ACC112 (cell line): Measurements from ENCODE around the gene MAST4.

Experiments
- H2AFZ ChIP-seq: fragments of 200-600 bp; sonication (generic); one replicate; pipeline ENCODE4 v1.6.0; 2017; ENCODE audit warnings: antibody characterized with exemption, low read length; ENCODE audit not compliant: unreplicated experiment
- H3K27ac ChIP-seq: fragments of 200-600 bp; sonication (generic); 2 replicates; pipeline ENCODE4 v1.5.1; 2014; ENCODE audit warnings: low read depth, mild to moderate bottlenecking, antibody characterized with exemption, low read length, moderate library complexity
- H3K27me3 ChIP-seq: fragments of 200-600 bp; sonication (generic); 2 replicates; pipeline ENCODE4 v1.6.1; 2014; ENCODE audit warnings: mild to moderate bottlenecking, antibody characterized with exemption, low read length, moderate library complexity, mixed read lengths; ENCODE audit not compliant: insufficient read depth
- H3K36me3 ChIP-seq: fragments of 200-600 bp; sonication (generic); 2 replicates; pipeline ENCODE4 v1.6.1; 2016; ENCODE audit warnings: mild to moderate bottlenecking, antibody characterized with exemption, low read length, moderate library complexity, mixed read lengths; ENCODE audit not compliant: insufficient read depth
- H3K4me1 ChIP-seq: fragments of 200-600 bp; sonication (generic); one replicate; pipeline ENCODE4 v1.6.1; 2016; ENCODE audit warnings: low read length, mixed read lengths; ENCODE audit not compliant: insufficient read depth, unreplicated experiment, control insufficient read depth
- H3K4me3 ChIP-seq: fragments of 200-600 bp; sonication (generic); 2 replicates; pipeline ENCODE4 v1.5.1; 2014; ENCODE audit warnings: mild to moderate bottlenecking, low read depth, low read length
- H3K79me2 ChIP-seq: fragments of 200-600 bp; sonication (generic); one replicate; pipeline ENCODE4 v1.6.0; 2016; ENCODE audit warnings: low read length; ENCODE audit not compliant: control insufficient read depth, unreplicated experiment, insufficient read depth

The MAST4 gene

GRCh38 chr5:66565878-66566277, 30.3 kb upstream of the MAST4 start:
- Histone ChIP-seq H3K79me2 (no peaks in the 10 kb centered on the region), H3K27ac (no peak overlapping the region), H3K27me3 (no peaks in the 10 kb centered on the region; the same call in 1 of the 2 replicates), H3K4me1 (no peaks in the 10 kb centered on the region), H3K36me3 (no peaks in the 10 kb centered on the region), H2AFZ (no peak overlapping the region), H3K4me3 (no peak overlapping the region)

GRCh38 chr5:66567474-66567873, 28.7 kb upstream of the MAST4 start:
- Histone ChIP-seq H3K36me3 (no peaks in the 10 kb centered on the region), H3K27ac (no peak overlapping the region), H3K4me1 (no peaks in the 10 kb centered on the region), H2AFZ (no peak overlapping the region), H3K4me3 (no peak overlapping the region), H3K27me3 (peaks cover 9% of the 10 kb centered on the region; the same call in 1 of the 2 replicates), H3K79me2 (no peaks in the 10 kb centered on the region)

- no peaks in the 10 kb centered on the region for H3K79me2 ChIP-seq
- H2AFZ ChIP-seq: no peak overlapping the region
- no peak overlapping the region for H3K4me3 ChIP-seq
- H3K36me3 ChIP-seq: no peaks in the 10 kb centered on the region
- peaks cover 13% of the 10 kb centered on the region; the same call in 1 of the 2 replicates for H3K27me3 ChIP-seq
- no peak overlapping the region for H3K27ac ChIP-seq
- no peaks in the 10 kb centered on the region for H3K4me1 ChIP-seq
Observed at GRCh38 chr5:66570201-66570600, 26.0 kb upstream of the MAST4 start.

GRCh38 chr5:66573733-66574132, 22.5 kb upstream of the MAST4 start:
- no peak overlapping the region for H3K27ac ChIP-seq
- H3K36me3 ChIP-seq: no peaks in the 10 kb centered on the region
- peaks cover 13% of the 10 kb centered on the region; the same call in 1 of the 2 replicates for H3K27me3 ChIP-seq
- H3K4me1 ChIP-seq: no peaks in the 10 kb centered on the region
- H2AFZ ChIP-seq: no peak overlapping the region
- H3K4me3 ChIP-seq: no peak overlapping the region
- H3K79me2 ChIP-seq: no peaks in the 10 kb centered on the region

GRCh38 chr5:66582499-66583165, 13.6 kb upstream of the MAST4 start:
- H2AFZ ChIP-seq: no peak overlapping the region
- H3K27ac ChIP-seq: no peak overlapping the region
- H3K79me2 ChIP-seq: no peaks in the 10 kb centered on the region
- peaks cover 26% of the 10 kb centered on the region for H3K27me3 ChIP-seq
- no peaks in the 10 kb centered on the region for H3K4me1 ChIP-seq
- H3K4me3 ChIP-seq: no peak overlapping the region
- no peaks in the 10 kb centered on the region for H3K36me3 ChIP-seq

GRCh38 chr5:66585291-66585690, 10.9 kb upstream of the MAST4 start:
- Histone ChIP-seq H3K36me3 (no peaks in the 10 kb centered on the region), H3K4me3 (no peak overlapping the region), H3K27me3 (peaks cover 26% of the 10 kb centered on the region), H2AFZ (no peak overlapping the region), H3K27ac (no peak overlapping the region), H3K79me2 (no peaks in the 10 kb centered on the region), H3K4me1 (no peaks in the 10 kb centered on the region)

- Histone ChIP-seq H3K79me2 (no peaks in the 10 kb centered on the region), H3K27me3 (peaks cover 41% of the 10 kb centered on the region), H2AFZ (no peak overlapping the region)
Observed at GRCh38 chr5:66587771-66588170, 8.4 kb upstream of the MAST4 start.

GRCh38 chr5:66596636-66597182, 516 bp downstream of the MAST4 start:
- Histone ChIP-seq H3K27ac (no peak overlapping the region), H3K79me2 (no peaks in the 10 kb centered on the region), H3K4me3 (peak overlapping the region; percentile 79), H3K27me3 (peaks cover 92% of the 10 kb centered on the region), H3K4me1 (no peaks in the 10 kb centered on the region), H2AFZ (peak overlapping the region; percentile 95), H3K36me3 (no peaks in the 10 kb centered on the region)

More at GRCh38 chr5:66587771-66588170, 8.4 kb upstream of the MAST4 start:
- Histone ChIP-seq H3K4me3 (no peak overlapping the region), H3K36me3 (no peaks in the 10 kb centered on the region), H3K27ac (no peak overlapping the region), H3K4me1 (no peaks in the 10 kb centered on the region)

- Histone ChIP-seq H3K27ac (no peak overlapping the region), H2AFZ (no peak overlapping the region), H3K36me3 (no peaks in the 10 kb centered on the region), H3K4me1 (no peaks in the 10 kb centered on the region), H3K79me2 (no peaks in the 10 kb centered on the region), H3K4me3 (peak overlapping the region; percentile 79), H3K27me3 (peaks cover 91% of the 10 kb centered on the region)
Observed at GRCh38 chr5:66597183-66597757, 1.1 kb downstream of the MAST4 start.

GRCh38 chr5:66602621-66603020, 6.4 kb downstream of the MAST4 start:
- no peak overlapping the region for H3K4me3 ChIP-seq
- peaks cover 89% of the 10 kb centered on the region for H3K27me3 ChIP-seq

GRCh38 chr5:66603164-66603563, 7.0 kb downstream of the MAST4 start:
- Histone ChIP-seq H3K27ac (no peak overlapping the region), H3K27me3 (peaks cover 83% of the 10 kb centered on the region), H3K79me2 (no peaks in the 10 kb centered on the region), H3K4me1 (no peaks in the 10 kb centered on the region), H3K36me3 (no peaks in the 10 kb centered on the region), H3K4me3 (no peak overlapping the region), H2AFZ (no peak overlapping the region)

More at GRCh38 chr5:66602621-66603020, 6.4 kb downstream of the MAST4 start:
- Histone ChIP-seq H3K36me3 (no peaks in the 10 kb centered on the region), H2AFZ (no peak overlapping the region), H3K4me1 (no peaks in the 10 kb centered on the region), H3K79me2 (no peaks in the 10 kb centered on the region), H3K27ac (no peak overlapping the region)
